HCT116 (cell line): Measurements from ENCODE around the gene SPRN. TPM values are rescaled to one million over a fixed set of nuclear protein-coding genes. Genes with fewer than 3 reads are reported as not detected.

Experiments
- ATAC-seq: fragments of 200-7000 bp; cut with Tn5 transposase; 2 replicates; pipeline ENCODE4 v1.9.1; 2020; ENCODE audit warnings: mild to moderate bottlenecking, moderate library complexity
- BruUV-seq: library from RNA; stranded (reverse); fragments of 400-500 nt; replicated peaks from 2 replicates; lab custom pipeline; 2021; lab: Mats Ljungman, UMichigan
- CTCF ChIA-PET: fragments of 300-600 bp; sonication (Branson Sonifier 250); formaldehyde crosslinking; loops from one replicate; lab custom pipeline; 2021; ENCODE audit warnings: antibody characterized with exemption; lab: Charles Lee
- POLR2A ChIA-PET: fragments of 300-600, 350-600 bp; sonication (Branson Sonifier 250); formaldehyde crosslinking; loops from one replicate; lab custom pipeline; 2021; ENCODE audit warnings: antibody characterized with exemption; lab: Charles Lee
- RAD21 ChIA-PET, 2 experiments: fragments of 300-600 bp; sonication (Branson Sonifier 250); formaldehyde crosslinking; loops; one replicate each; lab custom pipeline; 2023; ENCODE audit warnings: low total read pairs in 2 of 2; ENCODE audit not compliant: uncharacterized antibody in 2 of 2, unreplicated experiment in 2 of 2, low non-redundant PET in 1 of 2; lab: Charles Lee
- DNase-seq: peaks from one replicate; pipeline ENCODE4 v3.0.0-alpha.2; 2010; ENCODE audit warnings: low read depth, low spot score
- H2AFZ ChIP-seq: fragments of 200-600 bp; shearing (Covaris generic), sonication (generic); 2 replicates; pipeline ENCODE4 v1.6.1; 2017; ENCODE audit warnings: low read depth, mixed run types, mixed read lengths, antibody characterized with exemption, low read length; ENCODE audit not compliant: poor library complexity, severe bottlenecking
- H3K27ac ChIP-seq: 2 replicates; pipeline ENCODE4 v1.5.1; 2012; ENCODE audit warnings: low read depth, low read length
- H3K27me3 ChIP-seq: fragments of 200-600 bp; sonication (generic); 2 replicates; pipeline ENCODE4 v1.6.1; 2016; ENCODE audit warnings: mixed run types, low read length, mixed read lengths; ENCODE audit not compliant: insufficient read depth
- H3K36me3 ChIP-seq, 2 experiments: fragments of 200-500 bp in 1 of 2; fragments of 200-600 bp in 1 of 2; sonication (Bioruptor generic) in 1 of 2; sonication (generic) in 1 of 2; 2 replicates each; pipeline versions ENCODE4 v1.5.1 to v1.6.1; 2014 to 2016; ENCODE audit warnings: low read length in 2 of 2, inconsistent platforms in 1 of 2, mixed read lengths in 1 of 2, mixed run types in 1 of 2; ENCODE audit not compliant: insufficient read depth in 2 of 2, control insufficient read depth in 1 of 2
- H3K4me1 ChIP-seq, 2 experiments: fragments of 200-600 bp in 1 of 2; sonication (generic) in 1 of 2; 2 replicates each; pipeline versions ENCODE4 v1.5.1 to v1.6.1; 2012 to 2017; ENCODE audit warnings: low read length in 2 of 2, inconsistent platforms in 1 of 2, mild to moderate bottlenecking in 1 of 2, mixed read lengths in 1 of 2, mixed run types in 1 of 2, moderate library complexity in 1 of 2; ENCODE audit not compliant: insufficient read depth in 2 of 2, control insufficient read depth in 1 of 2
- H3K4me2 ChIP-seq: fragments of 200-600 bp; sonication (generic); 2 replicates; pipeline ENCODE4 v1.6.1; 2017; ENCODE audit warnings: mixed run types, low read length, mixed read lengths
- H3K4me3 ChIP-seq, 2 experiments: fragments of 200-600 bp in 1 of 2; sonication (generic) in 1 of 2; replicated peaks in 1 of 2; 2 replicates each; pipeline ENCODE4 v1.5.1; 2011 to 2016; ENCODE audit warnings: low read length in 2 of 2, control low read depth in 1 of 2, low read depth in 1 of 2, mild to moderate bottlenecking in 1 of 2, mixed read lengths in 1 of 2, mixed run types in 1 of 2
- H3K79me2 ChIP-seq: fragments of 200-600 bp; sonication (generic); 2 replicates; pipeline ENCODE4 v1.6.1; 2017; ENCODE audit warnings: mild to moderate bottlenecking, mixed run types, low read length, moderate library complexity, mixed read lengths; ENCODE audit not compliant: insufficient read depth
- H3K9ac ChIP-seq: fragments of 200-600 bp; sonication (generic); 2 replicates; pipeline ENCODE4 v1.6.1; 2016; ENCODE audit warnings: low read length, mixed read lengths
- H3K9me2 ChIP-seq: fragments of 200-600 bp; sonication (generic), shearing (Covaris generic); 2 replicates; pipeline ENCODE4 v1.6.1; 2017; ENCODE audit warnings: mixed run types, mild to moderate bottlenecking, moderate library complexity; ENCODE audit not compliant: insufficient read depth
- H3K9me3 ChIP-seq, 2 experiments: fragments of 200-500 bp in 1 of 2; fragments of 200-600 bp in 1 of 2; sonication (Bioruptor generic) in 1 of 2; sonication (generic) in 1 of 2; 2 replicates each; pipeline ENCODE4 v1.6.1; 2014 to 2017; ENCODE audit warnings: low read length in 2 of 2, mixed read lengths in 2 of 2, inconsistent platforms in 1 of 2, low read depth in 1 of 2, mild to moderate bottlenecking in 1 of 2, mixed run types in 1 of 2, moderate library complexity in 1 of 2; ENCODE audit not compliant: control insufficient read depth in 1 of 2, insufficient read depth in 1 of 2
- H4K20me1 ChIP-seq: fragments of 200-600 bp; sonication (generic), shearing (Covaris generic); 2 replicates; pipeline ENCODE4 v1.6.1; 2017; ENCODE audit warnings: mixed run types, mild to moderate bottlenecking, moderate library complexity; ENCODE audit not compliant: insufficient read depth
- CBX3 ChIP-seq: IDR thresholded peaks from 2 replicates; pipeline ENCODE4 v1.6.1; 2012; ENCODE audit warnings: low read depth
- CTCF ChIP-seq, 3 experiments: fragments of 200-600 bp in 1 of 3; sonication (generic) in 1 of 3; IDR thresholded peaks in 2 of 3; conservative IDR thresholded peaks in 1 of 3; 2 replicates each; pipeline ENCODE4 v1.5.1; 2012 to 2017; ENCODE audit warnings: low read depth in 2 of 3, low read length in 2 of 3, antibody characterized with exemption in 1 of 3, borderline replicate concordance in 1 of 3, control low read depth in 1 of 3, mild to moderate bottlenecking in 1 of 3, mixed read lengths in 1 of 3, mixed run types in 1 of 3, moderate library complexity in 1 of 3; ENCODE audit not compliant: insufficient read depth in 1 of 3
- EZH2 ChIP-seq: fragments of 200-600 bp; sonication (generic); IDR thresholded peaks from 2 replicates; pipeline ENCODE4 v1.6.1; 2017; ENCODE audit warnings: antibody characterized with exemption, mixed run types
- EZH2phosphoT487 ChIP-seq: fragments of 200-600 bp; IDR thresholded peaks from 2 replicates; pipeline ENCODE4 v1.6.1; 2018; ENCODE audit warnings: antibody characterized with exemption, borderline replicate concordance
- FOSL1 ChIP-seq: IDR thresholded peaks from 2 replicates; pipeline ENCODE4 v1.6.1; 2012; ENCODE audit warnings: low read depth
- POLR2AphosphoS5 ChIP-seq: IDR thresholded peaks from 2 replicates; pipeline ENCODE4 v1.6.1; 2011; ENCODE audit warnings: mild to moderate bottlenecking, low read depth, low read length, moderate library complexity
- SIN3A ChIP-seq: IDR thresholded peaks from 2 replicates; pipeline ENCODE4 v1.6.1; 2012; ENCODE audit warnings: low read depth
- intact Hi-C: fragments of 100-400 bp; cut with micrococcal nuclease; formaldehyde crosslinking; loops from 2 replicates; pipeline ENCODE4 v1.10.0; 2022
- total RNA-seq: library from RNA; stranded (reverse); gene quantifications from one replicate; pipeline ENCODE4 v1.2.1, GENCODE V29; 2021; ENCODE audit not compliant: unreplicated experiment
- TF ChIP-seq, protein P1 (sequence below): IDR thresholded peaks from 2 replicates; pipeline ENCODE4 v1.6.1; 2012

Gene SPRN
- total RNA-seq, 1 experiment from 2014 or later, result not detected

DNA sequence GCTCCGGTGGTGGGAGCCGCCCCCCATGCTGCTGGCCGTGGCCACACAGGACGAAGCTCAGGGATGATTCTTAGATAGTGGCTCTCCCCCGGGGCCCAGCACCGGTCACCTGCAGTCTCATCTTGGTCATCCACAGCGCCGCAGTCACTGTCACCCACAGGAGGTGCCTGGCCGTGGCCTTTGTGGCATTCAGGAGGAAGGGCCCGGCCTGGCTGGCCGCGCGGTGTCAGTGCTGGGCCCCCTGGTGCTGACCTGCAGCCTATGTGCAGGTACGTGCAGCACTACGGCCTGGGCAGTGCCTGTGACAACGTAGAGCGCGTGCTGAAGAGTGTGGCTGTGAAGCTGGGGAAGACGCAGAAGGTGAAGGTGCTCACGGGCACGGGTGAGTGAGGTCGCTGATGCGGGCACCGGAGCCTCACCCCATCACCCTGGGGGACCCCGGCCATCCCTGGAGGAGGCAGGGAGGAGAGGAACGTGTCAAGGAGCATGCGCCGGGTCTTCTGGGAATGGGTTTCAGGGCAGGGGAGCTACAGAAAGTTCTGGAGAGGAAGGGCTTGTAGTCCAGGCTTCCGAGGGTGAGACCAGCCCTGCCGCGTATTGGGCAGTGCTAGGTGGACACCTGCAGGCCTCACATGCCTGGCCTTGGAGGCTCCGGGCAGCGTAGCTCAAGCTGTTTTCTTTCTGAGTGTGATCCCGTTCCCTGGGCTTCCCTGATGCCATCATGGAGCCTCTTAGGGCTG is 5.0 kb downstream of the SPRN start:
- Histone ChIP-seq H3K9me3 (no peaks in the 10 kb centered on the region), H3K4me3 (no peak overlapping the region), H3K4me2 (no peak overlapping the region), H3K9ac (no peak overlapping the region), H3K4me1 (no peaks in the 10 kb centered on the region), H3K27ac (no peak overlapping the region), H3K79me2 (no peaks in the 10 kb centered on the region), H4K20me1 (no peaks in the 10 kb centered on the region), H2AFZ (no peak overlapping the region), H3K36me3 (peaks cover 0 to 3% of the 10 kb centered on the region in 2 experiments; a peak in 1 of 4 replicates), H3K27me3 (no peaks in the 10 kb centered on the region), H3K9me2 (no peaks in the 10 kb centered on the region)
- DNase-seq (no peak), ATAC-seq (no peak)
- intact Hi-C loops, result no loop called here
- TF ChIP-seq EZH2, result no peak
- TF ChIP-seq, protein P1, sequence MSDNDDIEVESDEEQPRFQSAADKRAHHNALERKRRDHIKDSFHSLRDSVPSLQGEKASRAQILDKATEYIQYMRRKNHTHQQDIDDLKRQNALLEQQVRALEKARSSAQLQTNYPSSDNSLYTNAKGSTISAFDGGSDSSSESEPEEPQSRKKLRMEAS, result no peak
- TF ChIP-seq CBX3, result no peak
- TF ChIP-seq EZH2phosphoT487, result no peak
- TF ChIP-seq FOSL1, result no peak
- no peak for TF ChIP-seq CTCF (IDR thresholded peaks at IDR 0.05 in 2 of 3, conservative IDR thresholded peaks at IDR 0.05 in 1 of 3; ENCODE audit: borderline replicate concordance in 1 of 3, insufficient read depth in 1 of 3, low read depth in 2 of 3, low read length in 2 of 3)
- TF ChIP-seq POLR2AphosphoS5, result no peak
- TF ChIP-seq SIN3A, result no peak
- no TSS peak for BruUV-seq
- ChIA-PET RAD21 (no interaction called here), CTCF (no interaction called here), POLR2A (no interaction called here)
